Epithelial cell of proximal tubule (primary cell): ENCODE measurements around the gene ETS1. TPM values are rescaled to one million over a fixed set of nuclear protein-coding genes. Genes with fewer than 3 reads are reported as not detected.

Source experiments
- DNase-seq: peaks from one replicate; pipeline ENCODE4 v3.0.0-alpha.2; 2011; ENCODE audit warnings: low read depth
- H3K4me3 ChIP-seq: 2 replicates; pipeline ENCODE4 v1.5.1; 2011; ENCODE audit warnings: low read depth, mild to moderate bottlenecking, low read length
- CTCF ChIP-seq: conservative IDR thresholded peaks from 2 replicates; pipeline ENCODE4 v1.5.1; 2012; ENCODE audit warnings: low read depth, mild to moderate bottlenecking, low read length
- total RNA-seq: library from RNA; depleted of rRNA; stranded (reverse); fragments of >200 nt; gene quantifications from 2 replicates; pipeline ENCODE4 v1.2.3, GENCODE V29; 2015

ETS1 gene
- total RNA-seq, 1 donor from 2014 or later = 76.5 TPM

- H3K4me3 ChIP-seq = no peak overlapping the region
- TF ChIP-seq CTCF = no peak
- DNase-seq = no peak
These were observed 31.2 kb upstream of the ETS1 start for GRCh38 chr11:128618603-128619002.

GRCh38 chr11:128616161-128616560, 28.8 kb upstream of the ETS1 start:
- no peak overlapping the region for H3K4me3 ChIP-seq
- DNase-seq = no peak
- TF ChIP-seq CTCF = no peak

DNA sequence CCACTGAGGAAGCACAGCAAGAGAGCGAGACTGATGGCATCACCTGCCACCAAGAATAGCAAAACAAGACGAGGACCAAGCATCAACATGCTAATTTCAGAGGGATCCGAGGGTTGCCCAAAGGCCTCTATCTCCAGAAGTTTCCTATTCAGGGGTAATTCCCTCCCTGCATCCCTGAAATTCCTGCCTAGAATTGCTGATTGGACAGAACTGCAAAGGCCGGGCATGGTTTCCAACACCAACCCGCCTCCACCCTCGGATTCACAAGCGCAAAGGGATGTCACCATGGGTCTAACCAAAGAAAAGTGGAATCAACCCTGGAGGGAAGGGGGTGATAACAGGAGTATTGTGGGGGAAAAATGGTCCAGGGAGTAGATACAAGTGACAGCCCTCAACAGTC, 28.3 kb upstream of the ETS1 start:
- TF ChIP-seq CTCF = no peak
- no peak for DNase-seq
- H3K4me3 ChIP-seq = no peak overlapping the region

DNA sequence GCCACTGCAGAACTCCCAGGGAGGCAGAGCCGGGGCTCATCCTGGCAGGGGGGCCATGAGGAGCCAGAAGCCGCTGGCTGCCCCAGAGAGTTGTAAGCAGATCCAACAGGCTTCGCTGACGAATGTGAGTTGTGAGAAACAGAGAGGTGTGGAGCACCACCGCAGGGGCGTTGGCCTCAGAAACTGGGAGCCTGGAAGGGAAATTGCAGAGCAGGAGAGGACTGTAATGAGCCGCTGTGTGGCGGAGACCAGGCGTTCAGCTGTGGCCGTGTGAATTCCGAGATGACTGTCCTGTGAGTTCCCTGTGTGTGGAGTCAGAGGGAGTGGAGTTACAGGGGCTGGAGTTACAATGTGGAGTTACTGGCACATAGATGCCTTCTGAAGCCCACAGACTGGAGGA, 27.7 kb upstream of the ETS1 start:
- TF ChIP-seq CTCF = no peak
- no peak for DNase-seq
- no peak overlapping the region for H3K4me3 ChIP-seq

DNA sequence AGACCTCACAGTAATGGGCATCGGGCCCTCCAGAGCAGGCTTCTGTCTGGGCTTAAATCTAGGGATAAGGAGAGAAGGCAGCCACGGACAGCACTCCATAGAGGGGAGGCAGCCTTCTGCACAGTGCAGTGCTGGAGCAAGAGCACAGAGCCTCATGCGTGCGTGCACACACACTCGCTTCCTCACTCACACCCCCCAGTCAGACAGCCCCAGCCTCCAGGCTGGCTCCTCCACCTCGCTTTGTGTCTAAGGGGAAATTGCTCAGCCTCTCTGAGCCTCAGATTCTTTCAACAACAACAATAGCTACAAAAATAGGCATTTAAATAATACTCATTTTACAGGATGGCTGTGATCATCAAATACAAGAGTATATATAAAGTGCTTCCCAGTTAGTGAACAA, 26.7 kb upstream of the ETS1 start:
- no peak for TF ChIP-seq CTCF
- no peak for DNase-seq
- H3K4me3 ChIP-seq = no peak overlapping the region

GRCh38 chr11:128613300-128613995, 26.1 kb upstream of the ETS1 start:
- DNase-seq = no peak
- no peak for TF ChIP-seq CTCF
- no peak overlapping the region for H3K4me3 ChIP-seq
